HCT116 (cell line): ENCODE measurements around the gene UBAC2.

Source experiments
- CEBPB ChIP-seq: IDR thresholded peaks from 2 replicates; pipeline ENCODE4 v1.6.1; 2012; ENCODE audit warnings: low read depth
- CTCF ChIP-seq, 3 experiments: fragments of 200-600 bp in 1 of 3; sonication (generic) in 1 of 3; IDR thresholded peaks in 2 of 3; conservative IDR thresholded peaks in 1 of 3; 2 replicates each; pipeline ENCODE4 v1.5.1; 2012 to 2017; ENCODE audit warnings: low read depth in 2 of 3, low read length in 2 of 3, antibody characterized with exemption in 1 of 3, borderline replicate concordance in 1 of 3, control low read depth in 1 of 3, mild to moderate bottlenecking in 1 of 3, mixed read lengths in 1 of 3, mixed run types in 1 of 3, moderate library complexity in 1 of 3; ENCODE audit not compliant: insufficient read depth in 1 of 3
- EZH2 ChIP-seq: fragments of 200-600 bp; sonication (generic); IDR thresholded peaks from 2 replicates; pipeline ENCODE4 v1.6.1; 2017; ENCODE audit warnings: antibody characterized with exemption, mixed run types
- EZH2phosphoT487 ChIP-seq: fragments of 200-600 bp; IDR thresholded peaks from 2 replicates; pipeline ENCODE4 v1.6.1; 2018; ENCODE audit warnings: antibody characterized with exemption, borderline replicate concordance
- POLR2A ChIP-seq: IDR thresholded peaks from 2 replicates; pipeline ENCODE4 v1.7.0; 2011; ENCODE audit warnings: borderline replicate concordance; ENCODE audit not compliant: insufficient read depth, insufficient read length; ENCODE audit errors: extremely low read depth
- POLR2AphosphoS5 ChIP-seq: IDR thresholded peaks from 2 replicates; pipeline ENCODE4 v1.6.1; 2011; ENCODE audit warnings: mild to moderate bottlenecking, low read depth, low read length, moderate library complexity
- RAD21 ChIP-seq: IDR thresholded peaks from 2 replicates; pipeline ENCODE4 v1.6.1; 2012; ENCODE audit warnings: low read depth, mild to moderate bottlenecking
- SIN3A ChIP-seq: IDR thresholded peaks from 2 replicates; pipeline ENCODE4 v1.6.1; 2012; ENCODE audit warnings: low read depth
- SRF ChIP-seq: IDR thresholded peaks from 2 replicates; pipeline ENCODE4 v1.6.1; 2012; ENCODE audit warnings: low read depth
- YY1 ChIP-seq: IDR thresholded peaks from 2 replicates; pipeline ENCODE4 v1.6.1; 2011; ENCODE audit warnings: low read length, low read depth, moderate library complexity, mild to moderate bottlenecking; ENCODE audit not compliant: insufficient replicate concordance; ENCODE audit errors: extremely low read depth

DNA sequence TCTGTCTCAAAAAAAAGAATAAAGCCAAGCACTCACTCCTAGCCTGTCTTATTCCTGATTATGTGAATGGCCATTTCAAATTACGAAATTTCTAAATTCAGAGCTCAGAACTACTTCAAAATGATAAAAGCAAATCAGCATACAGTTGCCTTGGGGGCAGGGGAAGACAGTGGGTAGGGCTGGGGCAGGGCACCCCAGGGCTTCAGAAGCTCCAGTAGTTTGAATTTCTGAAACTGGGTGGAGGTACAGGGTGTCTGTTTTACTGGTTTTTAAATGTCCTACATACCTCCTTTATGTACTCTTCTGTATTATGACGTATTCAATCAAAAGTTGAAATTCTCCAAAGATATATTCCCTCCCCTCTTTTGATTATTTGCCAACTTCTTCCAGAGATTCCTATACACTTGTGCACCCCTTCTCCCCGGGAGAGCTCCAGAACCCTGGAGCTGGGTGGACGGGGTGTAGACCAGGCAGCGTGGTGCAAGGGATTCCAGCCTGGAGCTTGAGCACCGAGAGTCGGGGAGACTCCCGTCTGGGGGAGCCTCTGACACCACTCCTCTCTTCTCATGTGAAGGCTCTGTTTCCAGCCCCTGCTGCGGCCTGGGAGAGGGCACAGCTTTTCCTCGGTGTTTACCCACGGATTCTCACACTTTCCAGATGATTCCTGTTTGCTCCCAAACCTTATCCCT, 191.3 kb downstream of the UBAC2 start:
- TF ChIP-seq SRF (no peak), POLR2AphosphoS5 (no peak), CTCF (IDR thresholded peaks at IDR 0.05 in 2 of 3, conservative IDR thresholded peaks at IDR 0.05 in 1 of 3; ENCODE audit: borderline replicate concordance in 1 of 3, insufficient read depth in 1 of 3, low read depth in 2 of 3, low read length in 2 of 3) (no peak), POLR2A (no peak), YY1 (no peak), EZH2phosphoT487 (no peak), CEBPB (no peak), RAD21 (no peak), SIN3A (no peak), EZH2 (no peak)
